IPS-20b (cell line): ENCODE results near the gene TSPAN3.

Experiments used
- H3K27ac ChIP-seq: one replicate; pipeline ENCODE4 v1.5.1; 2013; ENCODE audit warnings: low read length
- H3K27me3 ChIP-seq: 2 replicates; pipeline ENCODE4 v1.6.1; 2013; ENCODE audit warnings: mild to moderate bottlenecking, low read length, inconsistent platforms; ENCODE audit not compliant: insufficient read depth
- H3K36me3 ChIP-seq: 2 replicates; pipeline ENCODE4 v1.6.1; 2013; ENCODE audit warnings: low read depth, mild to moderate bottlenecking, inconsistent platforms, low read length, moderate library complexity; ENCODE audit not compliant: insufficient read depth
- H3K4me1 ChIP-seq: 2 replicates; pipeline ENCODE4 v1.6.1; 2013; ENCODE audit warnings: mild to moderate bottlenecking, control low read depth, inconsistent platforms, low read length, moderate library complexity; ENCODE audit not compliant: insufficient read depth
- H3K4me3 ChIP-seq: 2 replicates; pipeline ENCODE4 v1.5.1; 2013; ENCODE audit warnings: mild to moderate bottlenecking, low read length, inconsistent platforms
- H3K9ac ChIP-seq: 2 replicates; pipeline ENCODE4 v1.6.1; 2013; ENCODE audit warnings: low read depth, mild to moderate bottlenecking, inconsistent platforms, low read length, moderate library complexity
- H3K9me3 ChIP-seq: 2 replicates; pipeline ENCODE4 v1.6.1; 2013; ENCODE audit warnings: mild to moderate bottlenecking, low read depth, low read length, inconsistent platforms; ENCODE audit not compliant: insufficient read depth

TSPAN3 gene

GRCh38 chr15:77099741-77100463 is 29.0 kb upstream of the TSPAN3 start:
- Histone ChIP-seq H3K4me1 (0 out of 2 replicates have a peak, but pooled peaks cover 6% of the 10 kb centered on the region), H3K27me3 (no peaks in the 10 kb centered on the region), H3K9ac (no peak overlapping the region), H3K36me3 (no peaks in the 10 kb centered on the region), H3K9me3 (no peaks in the 10 kb centered on the region), H3K4me3 (no peak overlapping the region), H3K27ac (no peak overlapping the region)

- Histone ChIP-seq H3K36me3 (no peaks in the 10 kb centered on the region), H3K9me3 (no peaks in the 10 kb centered on the region), H3K4me1 (0 out of 2 replicates have a peak, but pooled peaks cover 6% of the 10 kb centered on the region), H3K4me3 (no peak overlapping the region), H3K9ac (no peak overlapping the region), H3K27ac (no peak overlapping the region), H3K27me3 (no peaks in the 10 kb centered on the region)
These were observed 27.7 kb upstream of the TSPAN3 start for GRCh38 chr15:77098572-77098971.

- no peaks in the 10 kb centered on the region for H3K36me3 ChIP-seq
- H3K27me3 ChIP-seq, result no peaks in the 10 kb centered on the region
- H3K9ac ChIP-seq, result no peak overlapping the region
- 0 out of 2 replicates have a peak, but pooled peaks cover 6% of the 10 kb centered on the region for H3K4me1 ChIP-seq
- H3K27ac ChIP-seq, result no peak overlapping the region
- H3K4me3 ChIP-seq, result no peak overlapping the region
- no peaks in the 10 kb centered on the region for H3K9me3 ChIP-seq
These were observed 27.0 kb upstream of the TSPAN3 start for GRCh38 chr15:77097921-77098320.

- Histone ChIP-seq H3K9me3 (no peaks in the 10 kb centered on the region), H3K4me3 (no peak overlapping the region), H3K27me3 (no peaks in the 10 kb centered on the region), H3K4me1 (0 out of 2 replicates have a peak, but pooled peaks cover 6% of the 10 kb centered on the region), H3K9ac (no peak overlapping the region), H3K27ac (no peak overlapping the region), H3K36me3 (no peaks in the 10 kb centered on the region)
These were observed 26.4 kb upstream of the TSPAN3 start for GRCh38 chr15:77097248-77097721.

GRCh38 chr15:77096541-77096940 is 25.6 kb upstream of the TSPAN3 start:
- no peak overlapping the region for H3K27ac ChIP-seq
- H3K9me3 ChIP-seq, result no peaks in the 10 kb centered on the region
- no peaks in the 10 kb centered on the region for H3K36me3 ChIP-seq
- no peak overlapping the region for H3K4me3 ChIP-seq
- 0 out of 2 replicates have a peak, but pooled peaks cover 4% of the 10 kb centered on the region for H3K4me1 ChIP-seq
- no peaks in the 10 kb centered on the region for H3K27me3 ChIP-seq
- no peak overlapping the region for H3K9ac ChIP-seq

- no peaks in the 10 kb centered on the region for H3K9me3 ChIP-seq
- no peak overlapping the region for H3K27ac ChIP-seq
- H3K9ac ChIP-seq, result no peak overlapping the region
- H3K27me3 ChIP-seq, result no peaks in the 10 kb centered on the region
- no peak overlapping the region for H3K4me3 ChIP-seq
- H3K36me3 ChIP-seq, result no peaks in the 10 kb centered on the region
- 0 out of 2 replicates have a peak, but pooled peaks cover under 1% of the 10 kb centered on the region for H3K4me1 ChIP-seq
These were observed 25.2 kb upstream of the TSPAN3 start for GRCh38 chr15:77096138-77096537.

- H3K36me3 ChIP-seq, result no peaks in the 10 kb centered on the region
These were observed 23.6 kb upstream of the TSPAN3 start for GRCh38 chr15:77094397-77095030.

GRCh38 chr15:77093436-77093835 is 22.5 kb upstream of the TSPAN3 start:
- no peaks in the 10 kb centered on the region for H3K9me3 ChIP-seq
- H3K36me3 ChIP-seq, result no peaks in the 10 kb centered on the region
- H3K9ac ChIP-seq, result no peak overlapping the region
- no peaks in the 10 kb centered on the region for H3K27me3 ChIP-seq
- H3K27ac ChIP-seq, result no peak overlapping the region
- H3K4me1 ChIP-seq, result no peaks in the 10 kb centered on the region
- H3K4me3 ChIP-seq, result no peak overlapping the region

More at GRCh38 chr15:77094397-77095030, 23.6 kb upstream of the TSPAN3 start:
- H3K27ac ChIP-seq, result no peak overlapping the region
- H3K9me3 ChIP-seq, result no peaks in the 10 kb centered on the region
- no peak overlapping the region for H3K9ac ChIP-seq
- no peaks in the 10 kb centered on the region for H3K27me3 ChIP-seq
- H3K4me1 ChIP-seq, result no peaks in the 10 kb centered on the region
- H3K4me3 ChIP-seq, result no peak overlapping the region

- Histone ChIP-seq H3K27ac (no peak overlapping the region), H3K4me1 (no peaks in the 10 kb centered on the region), H3K27me3 (no peaks in the 10 kb centered on the region), H3K36me3 (no peaks in the 10 kb centered on the region), H3K9ac (no peak overlapping the region), H3K4me3 (no peak overlapping the region), H3K9me3 (no peaks in the 10 kb centered on the region)
These were observed 20.2 kb upstream of the TSPAN3 start for GRCh38 chr15:77091097-77091496.

GRCh38 chr15:77087213-77087612 is 16.3 kb upstream of the TSPAN3 start:
- Histone ChIP-seq H3K27ac (no peak overlapping the region), H3K36me3 (no peaks in the 10 kb centered on the region), H3K9me3 (no peaks in the 10 kb centered on the region), H3K27me3 (no peaks in the 10 kb centered on the region; the same call in 1 of the 2 replicates), H3K4me3 (no peak overlapping the region), H3K9ac (no peak overlapping the region), H3K4me1 (no peaks in the 10 kb centered on the region)

GRCh38 chr15:77085297-77085696 is 14.4 kb upstream of the TSPAN3 start:
- Histone ChIP-seq H3K36me3 (no peaks in the 10 kb centered on the region), H3K27me3 (no peaks in the 10 kb centered on the region; the same call in 1 of the 2 replicates), H3K4me3 (no peak overlapping the region), H3K9ac (no peak overlapping the region), H3K4me1 (no peaks in the 10 kb centered on the region), H3K9me3 (no peaks in the 10 kb centered on the region), H3K27ac (no peak overlapping the region)

GRCh38 chr15:77084436-77084835 is 13.5 kb upstream of the TSPAN3 start:
- Histone ChIP-seq H3K9ac (no peak overlapping the region), H3K27ac (no peak overlapping the region), H3K4me1 (no peaks in the 10 kb centered on the region), H3K9me3 (no peaks in the 10 kb centered on the region), H3K36me3 (no peaks in the 10 kb centered on the region), H3K27me3 (no peaks in the 10 kb centered on the region; the same call in 1 of the 2 replicates), H3K4me3 (no peak overlapping the region)
